ENCODE results near the gene C15orf61. TPM values are rescaled to one million over a fixed set of nuclear protein-coding genes. Genes with fewer than 3 reads are reported as not detected.

The C15orf61 gene
- polyA plus RNA-seq, 1 donor from 2014 or later, result 20.6 TPM

DNA sequence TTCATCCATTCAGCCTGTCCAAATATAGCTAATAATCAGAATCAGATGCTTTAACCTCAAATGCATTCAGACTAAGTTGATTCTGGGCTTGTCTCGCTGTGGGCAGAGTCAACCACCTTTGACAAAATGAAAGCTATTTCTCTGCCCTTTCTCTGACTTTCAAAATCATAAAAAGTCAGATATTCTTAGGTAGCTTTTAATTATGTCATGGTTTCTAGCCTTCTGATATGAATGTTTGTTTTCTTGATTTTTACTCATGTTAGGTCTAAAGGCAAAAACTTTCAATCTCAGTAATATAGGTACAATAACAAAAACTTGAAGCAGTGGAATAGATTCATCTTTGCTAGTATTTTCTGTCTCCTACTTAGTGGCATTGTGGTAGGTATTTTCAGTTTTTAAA lies 25.3 kb upstream of the C15orf61 start:
- Histone ChIP-seq H3K9ac (ENCODE audit: low read length) (no peak overlapping the region), H3K9me2 (ENCODE audit: insufficient read depth, low read length) (no peaks in the 10 kb centered on the region), H3K4me3 (ENCODE audit: low read length) (no peak overlapping the region), H3K79me2 (replicated peaks; ENCODE audit: insufficient read depth, low read length) (no peaks in the 10 kb centered on the region), H3K27ac (ENCODE audit: low read length) (no peak overlapping the region), H3K9me3 (ENCODE audit: low read length) (no peaks in the 10 kb centered on the region), H3K27me3 (ENCODE audit: insufficient read depth, low read depth, low read length) (peaks cover 8% of the 10 kb centered on the region), H3F3A (ENCODE audit: insufficient read depth, low read length, poor library complexity, severe bottlenecking) (no peaks in the 10 kb centered on the region), H4K20me1 (ENCODE audit: insufficient read depth) (no peaks in the 10 kb centered on the region), H3K36me3 (ENCODE audit: insufficient read depth, low read length) (no peaks in the 10 kb centered on the region), H2AFZ (ENCODE audit: low read depth, low read length) (no peak overlapping the region), H3K4me2 (ENCODE audit: low read length) (no peak overlapping the region)
- TF ChIP-seq TAF1 (IDR thresholded peaks at IDR 0.05; ENCODE audit: low read depth) (no peak), EP300 (conservative IDR thresholded peaks at IDR 0.05; ENCODE audit: poor library complexity, severe bottlenecking) (no peak), RAD21 (conservative IDR thresholded peaks at IDR 0.05) (no peak), EZH2 (IDR thresholded peaks at IDR 0.05; ENCODE audit: borderline replicate concordance, insufficient read depth, low read length, poor library complexity, severe bottlenecking) (no peak), MXI1 (conservative IDR thresholded peaks at IDR 0.05; ENCODE audit: poor library complexity, severe bottlenecking) (no peak), SMC3 (conservative IDR thresholded peaks at IDR 0.05; ENCODE audit: poor library complexity) (no peak), POLR2AphosphoS5 (IDR thresholded peaks at IDR 0.05) (no peak)
- TF ChIP-seq, protein P1, sequence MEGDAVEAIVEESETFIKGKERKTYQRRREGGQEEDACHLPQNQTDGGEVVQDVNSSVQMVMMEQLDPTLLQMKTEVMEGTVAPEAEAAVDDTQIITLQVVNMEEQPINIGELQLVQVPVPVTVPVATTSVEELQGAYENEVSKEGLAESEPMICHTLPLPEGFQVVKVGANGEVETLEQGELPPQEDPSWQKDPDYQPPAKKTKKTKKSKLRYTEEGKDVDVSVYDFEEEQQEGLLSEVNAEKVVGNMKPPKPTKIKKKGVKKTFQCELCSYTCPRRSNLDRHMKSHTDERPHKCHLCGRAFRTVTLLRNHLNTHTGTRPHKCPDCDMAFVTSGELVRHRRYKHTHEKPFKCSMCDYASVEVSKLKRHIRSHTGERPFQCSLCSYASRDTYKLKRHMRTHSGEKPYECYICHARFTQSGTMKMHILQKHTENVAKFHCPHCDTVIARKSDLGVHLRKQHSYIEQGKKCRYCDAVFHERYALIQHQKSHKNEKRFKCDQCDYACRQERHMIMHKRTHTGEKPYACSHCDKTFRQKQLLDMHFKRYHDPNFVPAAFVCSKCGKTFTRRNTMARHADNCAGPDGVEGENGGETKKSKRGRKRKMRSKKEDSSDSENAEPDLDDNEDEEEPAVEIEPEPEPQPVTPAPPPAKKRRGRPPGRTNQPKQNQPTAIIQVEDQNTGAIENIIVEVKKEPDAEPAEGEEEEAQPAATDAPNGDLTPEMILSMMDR (IDR thresholded peaks at IDR 0.05; ENCODE audit: poor library complexity, severe bottlenecking), result no peak
- TF ChIP-seq, protein P2, sequence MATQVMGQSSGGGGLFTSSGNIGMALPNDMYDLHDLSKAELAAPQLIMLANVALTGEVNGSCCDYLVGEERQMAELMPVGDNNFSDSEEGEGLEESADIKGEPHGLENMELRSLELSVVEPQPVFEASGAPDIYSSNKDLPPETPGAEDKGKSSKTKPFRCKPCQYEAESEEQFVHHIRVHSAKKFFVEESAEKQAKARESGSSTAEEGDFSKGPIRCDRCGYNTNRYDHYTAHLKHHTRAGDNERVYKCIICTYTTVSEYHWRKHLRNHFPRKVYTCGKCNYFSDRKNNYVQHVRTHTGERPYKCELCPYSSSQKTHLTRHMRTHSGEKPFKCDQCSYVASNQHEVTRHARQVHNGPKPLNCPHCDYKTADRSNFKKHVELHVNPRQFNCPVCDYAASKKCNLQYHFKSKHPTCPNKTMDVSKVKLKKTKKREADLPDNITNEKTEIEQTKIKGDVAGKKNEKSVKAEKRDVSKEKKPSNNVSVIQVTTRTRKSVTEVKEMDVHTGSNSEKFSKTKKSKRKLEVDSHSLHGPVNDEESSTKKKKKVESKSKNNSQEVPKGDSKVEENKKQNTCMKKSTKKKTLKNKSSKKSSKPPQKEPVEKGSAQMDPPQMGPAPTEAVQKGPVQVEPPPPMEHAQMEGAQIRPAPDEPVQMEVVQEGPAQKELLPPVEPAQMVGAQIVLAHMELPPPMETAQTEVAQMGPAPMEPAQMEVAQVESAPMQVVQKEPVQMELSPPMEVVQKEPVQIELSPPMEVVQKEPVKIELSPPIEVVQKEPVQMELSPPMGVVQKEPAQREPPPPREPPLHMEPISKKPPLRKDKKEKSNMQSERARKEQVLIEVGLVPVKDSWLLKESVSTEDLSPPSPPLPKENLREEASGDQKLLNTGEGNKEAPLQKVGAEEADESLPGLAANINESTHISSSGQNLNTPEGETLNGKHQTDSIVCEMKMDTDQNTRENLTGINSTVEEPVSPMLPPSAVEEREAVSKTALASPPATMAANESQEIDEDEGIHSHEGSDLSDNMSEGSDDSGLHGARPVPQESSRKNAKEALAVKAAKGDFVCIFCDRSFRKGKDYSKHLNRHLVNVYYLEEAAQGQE (IDR thresholded peaks at IDR 0.05; ENCODE audit: borderline replicate concordance), result no peak

DNA sequence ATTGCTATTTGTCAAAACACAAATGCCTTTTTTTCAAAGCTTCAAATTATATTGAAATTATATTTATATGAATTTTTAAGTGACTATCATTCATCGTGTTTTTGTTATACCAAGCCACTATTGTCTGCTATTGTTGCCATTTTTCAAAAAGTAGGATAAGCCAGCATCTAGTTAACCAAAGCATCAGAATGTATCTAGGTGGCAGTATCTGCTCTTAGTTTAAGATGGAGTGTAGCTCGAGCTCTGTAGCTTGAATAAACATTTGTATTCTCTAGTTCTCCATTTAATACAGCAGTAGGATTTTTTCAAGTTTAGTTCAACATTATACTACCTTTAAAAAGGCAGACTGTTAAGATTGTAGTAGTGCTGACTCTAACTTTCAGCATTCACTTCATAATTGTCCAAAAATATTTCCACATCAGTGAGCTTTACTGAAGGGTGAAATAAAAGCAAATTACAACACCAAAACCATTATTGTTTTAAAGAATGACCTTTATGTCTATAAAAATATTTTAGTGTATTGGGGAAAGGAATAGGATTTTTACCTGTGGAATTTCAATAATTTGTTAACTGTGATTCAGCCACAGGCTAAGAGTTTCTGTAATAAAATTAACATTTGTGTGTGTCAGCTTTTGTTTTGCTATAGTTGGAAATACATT lies 19.6 kb upstream of the C15orf61 start:
- Histone ChIP-seq H4K20me1 (ENCODE audit: insufficient read depth) (no peaks in the 10 kb centered on the region), H3K4me2 (ENCODE audit: low read length) (no peak overlapping the region), H3K9me2 (ENCODE audit: insufficient read depth, low read length) (no peaks in the 10 kb centered on the region), H3K4me3 (ENCODE audit: low read length) (no peak overlapping the region), H3K27ac (ENCODE audit: low read length) (no peak overlapping the region), H3K27me3 (ENCODE audit: insufficient read depth, low read depth, low read length) (peaks cover 17% of the 10 kb centered on the region), H3F3A (ENCODE audit: insufficient read depth, low read length, poor library complexity, severe bottlenecking) (no peaks in the 10 kb centered on the region), H3K36me3 (ENCODE audit: insufficient read depth, low read length) (no peaks in the 10 kb centered on the region), H3K9ac (ENCODE audit: low read length) (no peak overlapping the region), H2AFZ (ENCODE audit: low read depth, low read length) (no peak overlapping the region), H3K79me2 (replicated peaks; ENCODE audit: insufficient read depth, low read length) (no peaks in the 10 kb centered on the region), H3K9me3 (ENCODE audit: low read length) (no peaks in the 10 kb centered on the region)
- TF ChIP-seq RAD21 (conservative IDR thresholded peaks at IDR 0.05), result peak; percentile 70
- TF ChIP-seq MXI1 (conservative IDR thresholded peaks at IDR 0.05; ENCODE audit: poor library complexity, severe bottlenecking), result no peak
- TF ChIP-seq SMC3 (conservative IDR thresholded peaks at IDR 0.05; ENCODE audit: poor library complexity), result peak; percentile 65
- TF ChIP-seq EZH2 (IDR thresholded peaks at IDR 0.05; ENCODE audit: borderline replicate concordance, insufficient read depth, low read length, poor library complexity, severe bottlenecking), result no peak
- TF ChIP-seq, protein P1 (IDR thresholded peaks at IDR 0.05; ENCODE audit: poor library complexity, severe bottlenecking), result peak; percentile 64
- TF ChIP-seq, protein P2 (IDR thresholded peaks at IDR 0.05; ENCODE audit: borderline replicate concordance), result no peak
- TF ChIP-seq TAF1 (IDR thresholded peaks at IDR 0.05; ENCODE audit: low read depth), result no peak
- TF ChIP-seq EP300 (conservative IDR thresholded peaks at IDR 0.05; ENCODE audit: poor library complexity, severe bottlenecking), result no peak
- TF ChIP-seq POLR2AphosphoS5 (IDR thresholded peaks at IDR 0.05), result no peak

Data from neural cell (in vitro differentiated cells).